Lower lobe of right lung (tissue), 2 donors: ENCODE results near the gene ADAP1. TPM values are rescaled to one million over a fixed set of nuclear protein-coding genes. Genes with fewer than 3 reads are reported as not detected.

Source experiments
- ATAC-seq, 2 donors: fragments of 200-7000 bp; cut with Tn5 transposase; one replicate each; pipeline ENCODE4 v1.9.1; 2020 to 2022; ENCODE audit warnings: mild to moderate bottlenecking in 2 of 2, moderate library complexity in 2 of 2
- DNase-seq: peaks from one replicate; pipeline ENCODE4 v3.0.0-alpha.2; 2020
- H3K27ac ChIP-seq: fragments of 200-600 bp; one replicate; pipeline ENCODE4 v1.8.0; 2022
- H3K27me3 ChIP-seq: fragments of 200-600 bp; one replicate; pipeline ENCODE4 v1.8.0; 2022; ENCODE audit warnings: low read depth
- H3K36me3 ChIP-seq: fragments of 200-600 bp; one replicate; pipeline ENCODE4 v1.8.0; 2022; ENCODE audit warnings: mild to moderate bottlenecking
- H3K4me1 ChIP-seq: fragments of 200-600 bp; one replicate; pipeline ENCODE4 v1.8.0; 2022
- H3K4me3 ChIP-seq: fragments of 200-600 bp; one replicate; pipeline ENCODE4 v1.8.0; 2022; ENCODE audit warnings: mild to moderate bottlenecking
- H3K9me3 ChIP-seq: fragments of 200-600 bp; one replicate; pipeline ENCODE4 v1.8.0; 2022
- CTCF ChIP-seq: fragments of 200-600 bp; IDR thresholded peaks from one replicate; pipeline ENCODE4 v1.8.0; 2022; ENCODE audit warnings: antibody characterized with exemption, mild to moderate bottlenecking
- intact Hi-C: fragments of 100-400 bp; cut with DNase I; formaldehyde crosslinking; loops from one replicate; pipeline ENCODE4 v1.11.0; 2022
- total RNA-seq: library from RNA; stranded (reverse); fragmentation: NEBNext Ultra II Directional; extraction: Animal tissue kit (Norgen Biotek cat#: 25700); gene quantifications from one replicate; pipeline ENCODE4 v1.2.1, GENCODE V29; 2021
- donor health status: DM: no; HTN: yes; CAD: no; lungs with severe emphysema.

ADAP1 gene
- total RNA-seq, 1 donor from 2014 or later, result 33.9 TPM

- intact Hi-C loops, result no loop called here
- no peak overlapping the region for H3K27ac ChIP-seq
- no peak for TF ChIP-seq CTCF
- H3K4me3 ChIP-seq, result no peak overlapping the region
- no peaks in the 10 kb centered on the region for H3K4me1 ChIP-seq
- DNase-seq (no peak), ATAC-seq (no peak)
- peaks cover 78% of the 10 kb centered on the region for H3K36me3 ChIP-seq
- no peaks in the 10 kb centered on the region for H3K9me3 ChIP-seq
- H3K27me3 ChIP-seq, result no peaks in the 10 kb centered on the region
These were observed 104.7 kb downstream of the ADAP1 start for GRCh38 chr7:849781-850180.

GRCh38 chr7:849145-849544, 105.3 kb downstream of the ADAP1 start:
- Histone ChIP-seq H3K27ac (no peak overlapping the region), H3K27me3 (no peaks in the 10 kb centered on the region), H3K9me3 (no peaks in the 10 kb centered on the region), H3K4me1 (no peaks in the 10 kb centered on the region), H3K36me3 (peaks cover 78% of the 10 kb centered on the region), H3K4me3 (no peak overlapping the region)
- DNase-seq (no peak), ATAC-seq (no peak)
- intact Hi-C loops, result no loop called here
- no peak for TF ChIP-seq CTCF

Other genes starting within 250 kb of the ADAP1 start
- gene DNAAF5, start 228.0 kb downstream of the ADAP1 start, total RNA-seq, result 22.4 TPM
- gene PRKAR1B, start 227.4 kb downstream of the ADAP1 start, total RNA-seq, result 16.8 TPM
- 111 TPM for gene SUN1, start 122.2 kb downstream of the ADAP1 start, total RNA-seq
- 31.7 TPM for gene GET4, start 78.1 kb downstream of the ADAP1 start, total RNA-seq
- gene COX19, start 20.9 kb upstream of the ADAP1 start, total RNA-seq, result 12.9 TPM
- gene CYP2W1, start 28.5 kb upstream of the ADAP1 start, total RNA-seq, result not detected
- 44.8 TPM for gene GPR146, start 89.9 kb upstream of the ADAP1 start, total RNA-seq
- gene GPER1, start 133.4 kb upstream of the ADAP1 start, total RNA-seq, result 26.0 TPM
- 14.8 TPM for gene ZFAND2A, start 205.5 kb upstream of the ADAP1 start, total RNA-seq